HCT116 (cell line): ENCODE results near the gene ZFP36L2.

ENCODE experiments used
- CTCF ChIP-seq, 3 experiments: fragments of 200-600 bp in 1 of 3; sonication (generic) in 1 of 3; IDR thresholded peaks in 2 of 3; conservative IDR thresholded peaks in 1 of 3; 2 replicates each; pipeline ENCODE4 v1.5.1; 2012 to 2017; ENCODE audit warnings: low read depth in 2 of 3, low read length in 2 of 3, antibody characterized with exemption in 1 of 3, borderline replicate concordance in 1 of 3, control low read depth in 1 of 3, mild to moderate bottlenecking in 1 of 3, mixed read lengths in 1 of 3, mixed run types in 1 of 3, moderate library complexity in 1 of 3; ENCODE audit not compliant: insufficient read depth in 1 of 3
- FOSL1 ChIP-seq: IDR thresholded peaks from 2 replicates; pipeline ENCODE4 v1.6.1; 2012; ENCODE audit warnings: low read depth
- JUND ChIP-seq: IDR thresholded peaks from 2 replicates; pipeline ENCODE4 v1.6.1; 2012
- POLR2A ChIP-seq: IDR thresholded peaks from 2 replicates; pipeline ENCODE4 v1.7.0; 2011; ENCODE audit warnings: borderline replicate concordance; ENCODE audit not compliant: insufficient read depth, insufficient read length; ENCODE audit errors: extremely low read depth

GRCh38 chr2:43262951-43263350, 36.5 kb upstream of the ZFP36L2 start:
- TF ChIP-seq FOSL1 (no peak), CTCF (IDR thresholded peaks at IDR 0.05 in 2 of 3, conservative IDR thresholded peaks at IDR 0.05 in 1 of 3; ENCODE audit: borderline replicate concordance in 1 of 3, insufficient read depth in 1 of 3, low read depth in 2 of 3, low read length in 2 of 3) (no peak), JUND (no peak), POLR2A (no peak)
